Karpas-422 (cell line): ENCODE data around the gene ARRDC2. TPM values are rescaled to one million over a fixed set of nuclear protein-coding genes. Genes with fewer than 3 reads are reported as not detected.
A peak's percentile ranks its signal among the peaks of the same experiment; 100 is the strongest.

Source experiments
- DNase-seq: peaks from one replicate; pipeline ENCODE4 v3.0.0-alpha.2; 2015
- H2AFZ ChIP-seq: fragments of 200-600 bp; sonication (generic); 2 replicates; pipeline ENCODE4 v1.6.1; 2014; ENCODE audit warnings: antibody characterized with exemption, low read length, mixed read lengths
- H3K27ac ChIP-seq: fragments of 200-600 bp; sonication (generic); 2 replicates; pipeline ENCODE4 v1.5.1; 2014; ENCODE audit warnings: mild to moderate bottlenecking, low read length, moderate library complexity
- H3K27me3 ChIP-seq: fragments of 200-600 bp; sonication (generic); 2 replicates; pipeline ENCODE4 v1.6.1; 2014; ENCODE audit warnings: low read length, mixed read lengths
- H3K36me3 ChIP-seq: fragments of 200-600 bp; sonication (generic); 2 replicates; pipeline ENCODE4 v1.6.1; 2014; ENCODE audit warnings: low read length, mixed read lengths; ENCODE audit not compliant: insufficient read depth
- H3K4me1 ChIP-seq: fragments of 200-600 bp; sonication (generic); 2 replicates; pipeline ENCODE4 v1.6.1; 2014; ENCODE audit warnings: mild to moderate bottlenecking, low read length, mixed read lengths
- H3K4me2 ChIP-seq: fragments of 200-600 bp; sonication (generic); 2 replicates; pipeline ENCODE4 v1.6.1; 2014; ENCODE audit warnings: low read length, low read depth, mild to moderate bottlenecking; ENCODE audit not compliant: poor library complexity, severe bottlenecking
- H3K4me3 ChIP-seq: fragments of 200-600 bp; sonication (generic); 2 replicates; pipeline ENCODE4 v1.5.1; 2014; ENCODE audit warnings: mild to moderate bottlenecking, antibody characterized with exemption, low read length, mixed read lengths
- H3K79me2 ChIP-seq: fragments of 200-600 bp; sonication (generic); 2 replicates; pipeline ENCODE4 v1.6.1; 2014; ENCODE audit warnings: mild to moderate bottlenecking, low read length, mixed read lengths
- H3K9ac ChIP-seq: fragments of 200-600 bp; sonication (generic); 2 replicates; pipeline ENCODE4 v1.6.0; 2014; ENCODE audit warnings: low read length
- H3K9me2 ChIP-seq: fragments of 200-600 bp; sonication (generic), shearing (Covaris generic); replicated peaks from 2 replicates; pipeline ENCODE4 v1.6.0; 2014; ENCODE audit warnings: mild to moderate bottlenecking, low read length, moderate library complexity; ENCODE audit not compliant: insufficient read depth
- H3K9me3 ChIP-seq: fragments of 300-700, 200-600 bp; sonication (generic); 2 replicates; pipeline ENCODE4 v1.6.1; 2014; ENCODE audit warnings: low read length, mixed read lengths
- H4K20me1 ChIP-seq: fragments of 200-600 bp; sonication (generic); 2 replicates; pipeline ENCODE4 v1.6.1; 2014; ENCODE audit warnings: mild to moderate bottlenecking, antibody characterized with exemption, low read length, low read depth; ENCODE audit not compliant: insufficient read depth
- total RNA-seq: library from RNA; depleted of rRNA; stranded (reverse); fragments of >200 nt; shearing (Covaris generic); gene quantifications from 2 replicates; pipeline ENCODE4 v1.2.3, GENCODE V29; 2014; ENCODE audit warnings: low replicate concordance

The ARRDC2 gene
- total RNA-seq, 1 experiment from 2014 or later, result 12.3 TPM

DNA sequence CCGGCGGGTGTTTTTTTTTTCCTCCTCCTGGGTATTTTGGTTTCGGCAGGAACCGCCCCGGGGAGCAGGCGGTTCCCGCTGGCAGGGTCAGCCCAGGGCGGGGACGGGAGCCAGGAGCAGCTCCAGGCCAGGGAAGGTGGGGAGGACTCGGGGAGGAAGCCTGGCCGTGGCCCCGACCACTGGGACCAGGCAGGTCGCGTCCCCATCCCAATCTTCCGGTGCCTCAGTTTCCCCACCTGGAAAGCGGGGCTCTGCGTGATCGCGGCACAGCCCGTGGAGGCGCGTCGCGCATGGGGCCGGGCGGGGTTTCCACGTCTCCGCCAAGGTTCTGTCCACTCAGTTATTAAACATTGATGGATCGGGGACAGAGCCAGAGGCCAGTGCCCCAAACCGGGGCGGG is 43.9 kb downstream of the ARRDC2 start:
- H3K4me3 ChIP-seq, result no peak overlapping the region
- H2AFZ ChIP-seq, result no peak overlapping the region
- H4K20me1 ChIP-seq, result no peaks in the 10 kb centered on the region
- H3K9me3 ChIP-seq, result no peaks in the 10 kb centered on the region
- no peaks in the 10 kb centered on the region for H3K9me2 ChIP-seq
- no peak overlapping the region for H3K27ac ChIP-seq
- H3K4me2 ChIP-seq, result no peak overlapping the region
- no peaks in the 10 kb centered on the region for H3K36me3 ChIP-seq
- DNase-seq, result no peak
- no peaks in the 10 kb centered on the region for H3K4me1 ChIP-seq
- no peaks in the 10 kb centered on the region for H3K27me3 ChIP-seq
- H3K79me2 ChIP-seq, result no peaks in the 10 kb centered on the region
- H3K9ac ChIP-seq, result no peak overlapping the region

- Histone ChIP-seq H3K79me2 (no peaks in the 10 kb centered on the region), H4K20me1 (no peaks in the 10 kb centered on the region), H3K4me3 (no peak overlapping the region), H3K9ac (no peak overlapping the region), H2AFZ (no peak overlapping the region), H3K36me3 (no peaks in the 10 kb centered on the region), H3K27ac (no peak overlapping the region), H3K27me3 (no peaks in the 10 kb centered on the region), H3K4me1 (peaks cover 7% of the 10 kb centered on the region), H3K4me2 (no peak overlapping the region), H3K9me2 (no peaks in the 10 kb centered on the region), H3K9me3 (no peaks in the 10 kb centered on the region)
- no peak for DNase-seq
Measured at GRCh38 chr19:18053576-18054219, 45.7 kb downstream of the ARRDC2 start.

- no peaks in the 10 kb centered on the region for H3K79me2 ChIP-seq
- no peak overlapping the region for H3K9ac ChIP-seq
- H3K9me2 ChIP-seq, result no peaks in the 10 kb centered on the region
Measured at GRCh38 chr19:18055967-18056366, 48.0 kb downstream of the ARRDC2 start.

GRCh38 chr19:18057557-18057956 is 49.6 kb downstream of the ARRDC2 start:
- H3K27ac ChIP-seq, result no peak overlapping the region
- no peaks in the 10 kb centered on the region for H4K20me1 ChIP-seq
- no peaks in the 10 kb centered on the region for H3K27me3 ChIP-seq
- no peak for DNase-seq
- H3K4me2 ChIP-seq, result no peak overlapping the region
- H3K9me2 ChIP-seq, result no peaks in the 10 kb centered on the region
- no peak overlapping the region for H2AFZ ChIP-seq
- H3K4me1 ChIP-seq, result peaks cover 16% of the 10 kb centered on the region
- no peak overlapping the region for H3K4me3 ChIP-seq
- H3K79me2 ChIP-seq, result no peaks in the 10 kb centered on the region
- no peak overlapping the region for H3K9ac ChIP-seq
- no peaks in the 10 kb centered on the region for H3K36me3 ChIP-seq
- no peaks in the 10 kb centered on the region for H3K9me3 ChIP-seq

More at GRCh38 chr19:18055967-18056366, 48.0 kb downstream of the ARRDC2 start:
- Histone ChIP-seq H3K36me3 (no peaks in the 10 kb centered on the region), H3K27ac (no peak overlapping the region), H3K4me3 (no peak overlapping the region), H4K20me1 (no peaks in the 10 kb centered on the region), H3K4me2 (no peak overlapping the region), H2AFZ (no peak overlapping the region), H3K4me1 (peaks cover 9% of the 10 kb centered on the region), H3K27me3 (no peaks in the 10 kb centered on the region), H3K9me3 (no peaks in the 10 kb centered on the region)
- DNase-seq, result no peak

DNA sequence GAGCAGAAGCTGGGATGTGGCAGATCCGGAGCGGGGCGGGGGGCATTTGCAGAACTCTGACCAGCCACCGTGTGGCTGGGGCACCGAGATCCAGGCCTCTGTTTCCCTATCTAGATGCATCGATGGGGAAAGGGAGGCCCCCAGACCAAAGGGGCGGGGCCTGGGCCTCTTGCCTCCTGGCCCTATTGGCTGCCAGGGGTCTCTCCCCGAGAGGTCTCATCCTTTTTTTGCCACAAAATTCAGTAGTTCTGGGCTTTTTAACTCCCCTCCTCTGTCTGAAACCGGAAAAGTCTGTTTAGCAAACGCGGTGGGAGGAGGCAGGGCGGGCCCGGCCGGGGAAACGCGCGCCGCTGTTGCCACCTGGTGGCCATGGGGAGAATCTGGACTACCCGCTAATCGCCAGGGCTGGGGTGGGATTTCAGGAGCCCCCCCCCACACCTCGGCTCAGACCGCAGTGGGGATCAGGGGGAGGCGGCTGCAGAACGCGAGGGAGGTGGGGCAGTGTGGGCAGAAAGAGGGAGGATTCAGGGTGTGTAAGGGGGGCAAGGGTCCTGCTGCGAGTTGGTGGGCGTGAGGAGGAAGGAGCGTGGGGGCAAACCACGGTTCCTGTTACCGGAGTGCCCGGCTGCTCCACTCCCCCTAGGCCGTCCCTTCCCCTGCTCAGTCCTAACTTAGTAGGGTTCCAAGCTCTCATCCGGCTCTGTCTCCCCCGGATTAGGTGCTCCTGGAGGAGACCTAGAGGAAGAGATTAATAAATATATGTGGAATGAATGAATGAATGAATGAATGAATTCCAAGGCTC is 50.4 kb downstream of the ARRDC2 start:
- no peaks in the 10 kb centered on the region for H3K36me3 ChIP-seq
- H2AFZ ChIP-seq, result peak overlapping the region; percentile 85
- H3K27me3 ChIP-seq, result no peaks in the 10 kb centered on the region
- H3K4me2 ChIP-seq, result peak overlapping the region; percentile 67
- H3K79me2 ChIP-seq, result no peaks in the 10 kb centered on the region
- peak overlapping the region; percentile 55; the same call in 1 of the 2 replicates for H3K4me3 ChIP-seq
- H3K9me3 ChIP-seq, result no peaks in the 10 kb centered on the region
- peak overlapping the region; percentile 53 for H3K9ac ChIP-seq
- H4K20me1 ChIP-seq, result no peaks in the 10 kb centered on the region
- peak; percentile 93 for DNase-seq
- no peak overlapping the region for H3K27ac ChIP-seq
- no peaks in the 10 kb centered on the region for H3K9me2 ChIP-seq
- peaks cover 16% of the 10 kb centered on the region for H3K4me1 ChIP-seq

DNA sequence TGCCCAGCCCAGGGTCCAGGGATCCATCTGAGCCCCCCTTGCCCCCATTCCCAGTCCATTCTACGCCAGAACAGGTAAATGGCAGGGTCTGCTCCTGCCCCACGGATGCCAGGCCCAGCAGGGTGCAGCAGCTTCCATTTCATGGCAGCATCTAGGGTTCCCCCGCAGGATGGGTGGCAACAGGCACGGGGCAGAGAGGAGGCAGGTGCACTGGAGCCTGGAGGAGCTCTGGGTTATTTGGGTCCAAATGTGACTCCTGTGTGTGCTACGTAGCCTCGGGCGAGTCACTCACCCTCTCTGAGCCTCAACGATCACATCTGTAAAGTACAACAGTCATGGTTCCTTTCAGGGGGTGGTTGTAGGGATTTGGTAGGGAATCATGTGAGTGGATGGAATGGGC is 51.3 kb downstream of the ARRDC2 start:
- H4K20me1 ChIP-seq, result no peaks in the 10 kb centered on the region
- peak; percentile 57 for DNase-seq

GRCh38 chr19:18059902-18060301 is 51.9 kb downstream of the ARRDC2 start:
- no peak overlapping the region for H3K9ac ChIP-seq

More for the DNA sequence above, 51.3 kb downstream of the ARRDC2 start:
- no peaks in the 10 kb centered on the region for H3K79me2 ChIP-seq
- no peaks in the 10 kb centered on the region for H3K9me2 ChIP-seq
- no peak overlapping the region for H2AFZ ChIP-seq
- no peaks in the 10 kb centered on the region for H3K9me3 ChIP-seq
- H3K4me1 ChIP-seq, result peaks cover 16% of the 10 kb centered on the region
- no peak overlapping the region for H3K9ac ChIP-seq
- H3K36me3 ChIP-seq, result no peaks in the 10 kb centered on the region
- H3K4me2 ChIP-seq, result no peak overlapping the region
- no peak overlapping the region for H3K4me3 ChIP-seq
- no peaks in the 10 kb centered on the region for H3K27me3 ChIP-seq
- no peak overlapping the region for H3K27ac ChIP-seq

DNA sequence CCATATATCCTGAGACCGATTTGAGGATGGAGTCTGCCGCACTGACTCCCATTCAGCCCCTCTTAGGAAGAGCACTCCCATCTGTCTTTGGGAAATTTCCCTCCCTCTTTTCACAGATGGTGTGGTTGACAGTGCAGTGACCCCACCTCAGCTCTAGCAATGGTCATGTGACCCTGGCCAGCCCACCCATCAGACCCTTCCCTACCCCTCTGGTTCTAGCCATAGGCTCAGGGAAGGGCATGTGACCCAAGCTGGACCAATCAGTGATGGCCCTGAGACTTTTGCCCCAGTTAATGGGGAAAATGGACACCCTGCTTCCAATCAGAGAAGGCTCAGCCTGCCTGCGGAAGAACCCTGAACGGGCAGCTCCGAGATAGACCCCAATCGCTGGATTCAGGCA is 52.5 kb downstream of the ARRDC2 start:
- Histone ChIP-seq H3K9ac (no peak overlapping the region), H3K4me2 (no peak overlapping the region), H3K4me1 (peaks cover 16% of the 10 kb centered on the region), H3K27ac (no peak overlapping the region), H3K9me2 (no peaks in the 10 kb centered on the region), H3K4me3 (no peak overlapping the region), H4K20me1 (no peaks in the 10 kb centered on the region), H3K9me3 (no peaks in the 10 kb centered on the region), H3K79me2 (no peaks in the 10 kb centered on the region), H3K36me3 (no peaks in the 10 kb centered on the region), H2AFZ (no peak overlapping the region), H3K27me3 (no peaks in the 10 kb centered on the region)
- DNase-seq, result no peak

More at GRCh38 chr19:18059902-18060301, 51.9 kb downstream of the ARRDC2 start:
- H3K9me3 ChIP-seq, result no peaks in the 10 kb centered on the region
- H3K4me3 ChIP-seq, result no peak overlapping the region
- H3K27ac ChIP-seq, result no peak overlapping the region
- no peaks in the 10 kb centered on the region for H3K79me2 ChIP-seq
- no peaks in the 10 kb centered on the region for H3K9me2 ChIP-seq
- H3K4me1 ChIP-seq, result peaks cover 16% of the 10 kb centered on the region
- no peaks in the 10 kb centered on the region for H4K20me1 ChIP-seq
- no peaks in the 10 kb centered on the region for H3K27me3 ChIP-seq
- H3K36me3 ChIP-seq, result no peaks in the 10 kb centered on the region
- DNase-seq, result no peak
- H3K4me2 ChIP-seq, result no peak overlapping the region
- H2AFZ ChIP-seq, result no peak overlapping the region
